ELF-1 (cell line): ENCODE results near the gene S100Z.
A peak's percentile ranks its signal among the peaks of the same experiment; 100 is the strongest.
"Not testable (repeated sequence)": the region's sequence is repeated elsewhere in the genome, so short reads cannot be mapped to it uniquely, and the experiment has no call there.

Experiments used
- DNase-seq: peaks from one replicate; pipeline ENCODE4 v3.0.0-alpha.2; 2016; ENCODE audit warnings: low read depth, low spot score

Gene S100Z

GRCh38 chr5:76874088-76874581 lies 24.3 kb downstream of the S100Z start:
- no peak for DNase-seq

- DNase-seq: no peak
Observed at GRCh38 chr5:76888733-76889300, 39.0 kb downstream of the S100Z start.

GRCh38 chr5:76893294-76893693 lies 43.5 kb downstream of the S100Z start:
- DNase-seq: no peak

GRCh38 chr5:76896196-76896595 lies 46.4 kb downstream of the S100Z start:
- no peak for DNase-seq

- DNase-seq: no peak
Observed at GRCh38 chr5:76901522-76901921, 51.7 kb downstream of the S100Z start.

GRCh38 chr5:76908166-76908565 lies 58.4 kb downstream of the S100Z start:
- DNase-seq: no peak

GRCh38 chr5:76910344-76910933 lies 60.6 kb downstream of the S100Z start:
- DNase-seq: not testable (repeated sequence)

- not testable (repeated sequence) for DNase-seq
Observed at GRCh38 chr5:76914671-76915070, 64.9 kb downstream of the S100Z start.

- no peak for DNase-seq
Observed at GRCh38 chr5:76918539-76918938, 68.7 kb downstream of the S100Z start.

- no peak for DNase-seq
Observed at GRCh38 chr5:76920491-76920890, 70.7 kb downstream of the S100Z start.

- peak; percentile 15 for DNase-seq
Observed at GRCh38 chr5:76926329-76927105, 76.7 kb downstream of the S100Z start.

- no peak for DNase-seq
Observed at GRCh38 chr5:76927961-76928360, 78.1 kb downstream of the S100Z start.

GRCh38 chr5:76930083-76930482 lies 80.3 kb downstream of the S100Z start:
- no peak for DNase-seq

GRCh38 chr5:76938177-76938576 lies 88.4 kb downstream of the S100Z start:
- no peak for DNase-seq

- no peak for DNase-seq
Observed at GRCh38 chr5:76941000-76941399, 91.2 kb downstream of the S100Z start.

- DNase-seq: no peak
Observed at GRCh38 chr5:76941442-76941841, 91.6 kb downstream of the S100Z start.

- no peak for DNase-seq
Observed at GRCh38 chr5:76942581-76942980, 92.8 kb downstream of the S100Z start.

GRCh38 chr5:76943006-76943405 lies 93.2 kb downstream of the S100Z start:
- DNase-seq: no peak

GRCh38 chr5:76944638-76945037 lies 94.8 kb downstream of the S100Z start:
- no peak for DNase-seq

- peak; percentile 35 for DNase-seq
Observed at GRCh38 chr5:76945238-76945637, 95.4 kb downstream of the S100Z start.

GRCh38 chr5:76946090-76946489 lies 96.3 kb downstream of the S100Z start:
- DNase-seq: no peak

GRCh38 chr5:76947082-76947503 lies 97.3 kb downstream of the S100Z start:
- no peak for DNase-seq
